Activated T-cell treated with anti-CD3 and anti-CD28 coated beads, Interleukin-2, amount 50 U/mL, for 72 hours (primary cell): ENCODE measurements around the gene STX18. TPM values are rescaled to one million over a fixed set of nuclear protein-coding genes. Genes with fewer than 3 reads are reported as not detected.

ENCODE experiments used
- ATAC-seq, 2 donors: fragments of 150-1000 bp; cut with Tn5 transposase; replicated peaks in 1 of 2; 2 replicates each; pipeline ENCODE4 v1.10.0; 2021; ENCODE audit warnings: moderate library complexity in 2 of 2, mild to moderate bottlenecking in 1 of 2
- DNase-seq, 2 donors: peaks; one replicate each; pipeline ENCODE4 v3.0.0; 2021 to 2022; ENCODE audit warnings: mixed read lengths in 1 of 2
- H3K27ac Mint-ChIP-seq: one replicate; pipeline ENCODE4 v1.8.0; 2022; ENCODE audit warnings: mild to moderate bottlenecking, moderate library complexity, mixed read lengths
- H3K27me3 Mint-ChIP-seq: one replicate; pipeline ENCODE4 v1.8.0; 2022; ENCODE audit warnings: low read depth, mixed read lengths
- H3K36me3 Mint-ChIP-seq, 2 donors: one replicate each; pipeline ENCODE4 v1.8.0; 2022; ENCODE audit warnings: mixed read lengths in 2 of 2, mild to moderate bottlenecking in 1 of 2; ENCODE audit not compliant: insufficient read depth in 2 of 2
- H3K4me1 Mint-ChIP-seq: one replicate; pipeline ENCODE4 v1.8.0; 2022; ENCODE audit warnings: low read depth, mixed read lengths
- H3K4me3 Mint-ChIP-seq, 2 donors: one replicate each; pipeline ENCODE4 v1.8.0; 2022; ENCODE audit warnings: mild to moderate bottlenecking in 2 of 2, mixed read lengths in 2 of 2, moderate library complexity in 2 of 2
- H3K9me3 Mint-ChIP-seq, 2 donors: one replicate each; pipeline ENCODE4 v1.8.0; 2022; ENCODE audit warnings: mixed read lengths in 2 of 2
- total RNA-seq, 2 donors: library from RNA; stranded (reverse); gene quantifications; one replicate each; pipeline ENCODE4 v1.2.3, GENCODE V29; 2022

The STX18 gene
- total RNA-seq, 2 donors from 2014 or later, result 22.3 to 24.0 TPM

GRCh38 chr4:4396628-4397440 lies 145.0 kb downstream of the STX18 start:
- H3K36me3 Mint-ChIP-seq, result no peaks in the 10 kb centered on the region
- no peak overlapping the region for H3K27ac Mint-ChIP-seq
- no peaks in the 10 kb centered on the region for H3K9me3 Mint-ChIP-seq
- ATAC-seq (no peak), DNase-seq (no peak)
- H3K27me3 Mint-ChIP-seq, result no peaks in the 10 kb centered on the region
- no peaks in the 10 kb centered on the region for H3K4me1 Mint-ChIP-seq
- H3K4me3 Mint-ChIP-seq, result no peak overlapping the region

- Mint-ChIP-seq H3K36me3 (no peaks in the 10 kb centered on the region), H3K4me3 (no peak overlapping the region), H3K27me3 (no peaks in the 10 kb centered on the region), H3K4me1 (no peaks in the 10 kb centered on the region), H3K27ac (no peak overlapping the region), H3K9me3 (no peaks in the 10 kb centered on the region)
- ATAC-seq (no peak), DNase-seq (no peak)
These were observed 145.8 kb downstream of the STX18 start for GRCh38 chr4:4395849-4396627.

GRCh38 chr4:4395371-4395770 lies 146.5 kb downstream of the STX18 start:
- no peak overlapping the region for H3K27ac Mint-ChIP-seq
- H3K27me3 Mint-ChIP-seq, result no peaks in the 10 kb centered on the region
- H3K9me3 Mint-ChIP-seq, result no peaks in the 10 kb centered on the region
- ATAC-seq (no peak), DNase-seq (no peak)
- no peak overlapping the region for H3K4me3 Mint-ChIP-seq
- H3K4me1 Mint-ChIP-seq, result no peaks in the 10 kb centered on the region
- H3K36me3 Mint-ChIP-seq, result no peaks in the 10 kb centered on the region

GRCh38 chr4:4394644-4395043 lies 147.2 kb downstream of the STX18 start:
- no peak for ATAC-seq
- no peak overlapping the region for H3K4me3 Mint-ChIP-seq

GRCh38 chr4:4392501-4393183 lies 149.2 kb downstream of the STX18 start:
- H3K36me3 Mint-ChIP-seq, result no peaks in the 10 kb centered on the region
- ATAC-seq, result no peak

More at GRCh38 chr4:4394644-4395043, 147.2 kb downstream of the STX18 start:
- Mint-ChIP-seq H3K27ac (no peak overlapping the region), H3K4me1 (no peaks in the 10 kb centered on the region), H3K9me3 (no peaks in the 10 kb centered on the region), H3K27me3 (no peaks in the 10 kb centered on the region), H3K36me3 (no peaks in the 10 kb centered on the region)
- DNase-seq, result no peak

GRCh38 chr4:4391866-4392265 lies 150.0 kb downstream of the STX18 start:
- Mint-ChIP-seq H3K4me3 (no peak overlapping the region), H3K9me3 (no peaks in the 10 kb centered on the region), H3K27me3 (peaks cover 7% of the 10 kb centered on the region), H3K27ac (no peak overlapping the region), H3K4me1 (no peaks in the 10 kb centered on the region), H3K36me3 (no peaks in the 10 kb centered on the region)
- no peak for ATAC-seq
- DNase-seq, result no peak

More at GRCh38 chr4:4392501-4393183, 149.2 kb downstream of the STX18 start:
- Mint-ChIP-seq H3K27ac (no peak overlapping the region), H3K4me1 (no peaks in the 10 kb centered on the region), H3K27me3 (peaks cover 7% of the 10 kb centered on the region), H3K4me3 (no peak overlapping the region), H3K9me3 (no peaks in the 10 kb centered on the region)
- no peak for DNase-seq

GRCh38 chr4:4390515-4391240 lies 151.2 kb downstream of the STX18 start:
- Mint-ChIP-seq H3K4me1 (no peaks in the 10 kb centered on the region), H3K36me3 (no peaks in the 10 kb centered on the region), H3K4me3 (no peak overlapping the region), H3K27me3 (peaks cover 7% of the 10 kb centered on the region), H3K27ac (no peak overlapping the region), H3K9me3 (no peaks in the 10 kb centered on the region)
- ATAC-seq (no peak), DNase-seq (no peak)

- H3K27ac Mint-ChIP-seq, result no peak overlapping the region
These were observed 151.8 kb downstream of the STX18 start for GRCh38 chr4:4390046-4390445.

GRCh38 chr4:4388836-4389575 lies 152.8 kb downstream of the STX18 start:
- Mint-ChIP-seq H3K36me3 (no peaks in the 10 kb centered on the region), H3K27ac (no peak overlapping the region), H3K9me3 (no peaks in the 10 kb centered on the region), H3K4me1 (no peaks in the 10 kb centered on the region), H3K27me3 (peaks cover 22% of the 10 kb centered on the region), H3K4me3 (no peak overlapping the region)
- no peak for DNase-seq
- no peak for ATAC-seq

More at GRCh38 chr4:4390046-4390445, 151.8 kb downstream of the STX18 start:
- Mint-ChIP-seq H3K27me3 (peaks cover 11% of the 10 kb centered on the region), H3K4me3 (no peak overlapping the region), H3K36me3 (no peaks in the 10 kb centered on the region), H3K4me1 (no peaks in the 10 kb centered on the region), H3K9me3 (no peaks in the 10 kb centered on the region)
- DNase-seq (no peak), ATAC-seq (no peak)

- H3K4me3 Mint-ChIP-seq, result peak overlapping the region; percentile 52 to 82
- no peak overlapping the region for H3K27ac Mint-ChIP-seq
- ATAC-seq, result no peak
- no peaks in the 10 kb centered on the region for H3K9me3 Mint-ChIP-seq
- H3K27me3 Mint-ChIP-seq, result peaks cover 28% of the 10 kb centered on the region
- no peaks in the 10 kb centered on the region for H3K36me3 Mint-ChIP-seq
- no peak for DNase-seq
- H3K4me1 Mint-ChIP-seq, result no peaks in the 10 kb centered on the region
These were observed 153.5 kb downstream of the STX18 start for GRCh38 chr4:4388311-4388790.

- H3K4me3 Mint-ChIP-seq, result peak overlapping the region; percentile 52 to 82
- peak in 1 of 2 donors; percentile 15 for DNase-seq
These were observed 154.1 kb downstream of the STX18 start for GRCh38 chr4:4387531-4388310.

More at GRCh38 chr4:4387531-4388310, 154.1 kb downstream of the STX18 start:
- ATAC-seq, result no peak
- no peaks in the 10 kb centered on the region for H3K9me3 Mint-ChIP-seq
- H3K27me3 Mint-ChIP-seq, result peaks cover 35% of the 10 kb centered on the region
- H3K36me3 Mint-ChIP-seq, result no peaks in the 10 kb centered on the region
- H3K27ac Mint-ChIP-seq, result no peak overlapping the region
- H3K4me1 Mint-ChIP-seq, result no peaks in the 10 kb centered on the region
